Limb (tissue), 2 donors: ENCODE measurements around the gene ACKR4.
"Not testable (repeated sequence)": the region's sequence is repeated elsewhere in the genome, so short reads cannot be mapped to it uniquely, and the experiment has no call there.

ENCODE experiments used
- DNase-seq, 2 donors: peaks; one replicate each; pipeline ENCODE4 v3.0.0-alpha.2; 2016; ENCODE audit errors: extremely low spot score in 2 of 2

ACKR4 gene

GRCh38 chr3:132596816-132597433 lies at the start of gene ACKR4:
ACKR4 (plus strand) TSS chr3:132597270; CDS start chr3:132600398, 3,128 bp downstream.
- DNase-seq = no peak

GRCh38 chr3:132549169-132549568 lies 47.9 kb upstream of the ACKR4 start:
- no peak for DNase-seq

DNA sequence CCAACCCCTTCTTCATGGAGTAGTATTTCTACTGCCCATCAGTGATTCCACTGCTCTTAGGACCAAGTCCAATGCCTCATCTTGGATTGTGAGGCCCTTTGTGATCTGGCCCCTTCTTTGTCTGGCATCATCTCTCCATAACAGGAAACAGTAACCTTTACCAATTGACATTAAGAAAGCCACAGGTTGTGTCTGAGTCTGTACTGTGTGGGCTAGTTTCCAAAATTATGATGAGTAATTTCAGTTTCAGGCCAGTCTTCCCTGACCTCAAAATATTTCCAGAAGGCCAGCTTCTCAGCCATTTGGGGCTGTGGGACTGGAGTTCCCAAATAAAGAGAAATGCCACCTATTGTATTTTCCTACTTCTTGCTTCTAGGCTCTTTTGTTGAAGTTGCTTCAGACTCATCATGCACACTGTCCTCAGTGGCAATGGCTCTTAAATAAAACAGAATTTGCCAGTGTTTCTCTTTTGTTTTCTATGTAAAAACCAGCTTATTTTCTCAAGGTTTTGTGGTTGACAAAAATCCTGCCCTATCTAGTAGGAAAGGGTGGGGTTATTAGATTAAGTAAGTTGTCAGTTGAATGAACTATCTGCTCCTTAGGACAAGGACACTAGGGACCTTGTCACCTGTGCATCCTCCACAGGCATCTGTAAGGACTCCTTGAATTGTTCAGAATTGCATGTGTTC lies 47.0 kb upstream of the ACKR4 start:
- no peak for DNase-seq

GRCh38 chr3:132550579-132551305 lies 46.3 kb upstream of the ACKR4 start:
- DNase-seq = no peak

DNA sequence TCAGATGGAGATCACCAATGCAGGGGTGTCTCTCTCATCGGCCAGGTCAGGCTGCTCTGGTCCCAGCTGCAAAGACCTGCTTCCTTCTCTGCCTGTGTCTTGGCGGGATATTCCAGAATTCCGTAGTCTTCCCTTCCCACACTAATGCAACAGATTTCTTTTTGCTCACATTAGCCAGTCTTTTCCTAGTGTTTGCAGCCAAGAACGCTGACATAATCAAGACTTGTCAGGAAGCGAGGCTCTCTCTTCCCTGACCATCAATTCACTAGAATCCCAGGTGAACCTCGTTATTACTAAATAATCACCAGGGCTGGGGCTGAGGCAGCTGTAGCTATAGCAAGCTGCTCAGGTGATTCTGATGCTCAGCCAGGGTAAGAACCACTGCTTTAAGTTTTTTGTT lies 43.2 kb upstream of the ACKR4 start:
- no peak for DNase-seq

DNA sequence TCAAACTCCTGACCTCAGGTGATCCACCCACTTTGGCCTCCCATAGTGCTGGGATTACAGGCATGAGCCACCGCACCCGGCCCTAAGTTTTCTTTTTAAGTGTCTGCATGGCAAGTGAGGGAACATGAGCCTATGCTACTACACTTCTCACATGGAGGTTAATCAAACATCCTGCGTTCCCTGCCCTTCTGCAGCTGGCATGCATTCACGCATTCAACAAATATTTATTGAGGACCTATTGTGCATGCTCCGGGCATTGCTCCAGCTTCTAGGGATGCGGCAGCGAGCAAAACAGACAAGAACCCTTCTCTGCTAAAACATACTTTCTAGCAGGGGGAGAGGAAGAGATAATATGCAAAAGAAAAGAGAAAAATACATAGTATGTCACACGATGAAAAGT lies 42.6 kb upstream of the ACKR4 start:
- no peak for DNase-seq

GRCh38 chr3:132555306-132556035 lies 41.6 kb upstream of the ACKR4 start:
- no peak for DNase-seq

DNA sequence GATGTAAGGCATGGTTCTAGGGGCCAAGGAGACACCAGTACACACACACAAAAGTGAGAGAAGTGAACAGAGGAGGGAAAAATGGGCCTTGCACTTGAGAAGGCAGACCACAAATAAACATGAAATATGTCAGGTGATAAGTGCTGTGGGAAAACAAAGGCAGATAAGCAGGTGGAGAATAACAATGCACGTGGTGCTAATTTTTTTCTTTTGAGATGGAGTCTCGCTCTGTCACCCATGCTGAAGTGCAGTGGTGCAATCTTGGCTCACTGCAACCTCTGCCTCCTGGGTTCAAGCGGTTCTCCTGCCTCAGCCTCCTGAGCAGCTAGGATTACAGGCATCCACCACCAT lies 41.1 kb upstream of the ACKR4 start:
- DNase-seq = not testable (repeated sequence)

GRCh38 chr3:132556508-132557159 lies 40.4 kb upstream of the ACKR4 start:
- DNase-seq = no peak

DNA sequence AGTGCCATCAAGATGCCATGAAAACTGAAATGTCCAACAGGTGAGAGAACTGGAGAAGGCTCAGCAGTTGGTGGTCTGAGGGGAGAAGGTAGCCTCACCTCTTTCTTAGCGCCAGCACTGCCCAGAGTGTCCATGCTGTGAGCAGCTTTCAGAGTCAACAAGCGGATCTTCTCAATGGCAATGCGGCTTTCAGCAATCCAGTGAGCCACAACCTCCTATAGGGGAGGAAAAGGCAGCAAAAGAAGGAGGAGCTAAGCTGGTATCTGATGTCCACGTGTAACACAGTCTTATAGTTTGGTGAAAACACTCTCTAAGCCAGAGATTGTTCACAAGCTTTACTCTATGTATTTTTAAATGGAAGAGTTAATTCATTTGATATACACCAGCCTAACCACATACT lies 36.1 kb upstream of the ACKR4 start:
- DNase-seq = no peak

DNA sequence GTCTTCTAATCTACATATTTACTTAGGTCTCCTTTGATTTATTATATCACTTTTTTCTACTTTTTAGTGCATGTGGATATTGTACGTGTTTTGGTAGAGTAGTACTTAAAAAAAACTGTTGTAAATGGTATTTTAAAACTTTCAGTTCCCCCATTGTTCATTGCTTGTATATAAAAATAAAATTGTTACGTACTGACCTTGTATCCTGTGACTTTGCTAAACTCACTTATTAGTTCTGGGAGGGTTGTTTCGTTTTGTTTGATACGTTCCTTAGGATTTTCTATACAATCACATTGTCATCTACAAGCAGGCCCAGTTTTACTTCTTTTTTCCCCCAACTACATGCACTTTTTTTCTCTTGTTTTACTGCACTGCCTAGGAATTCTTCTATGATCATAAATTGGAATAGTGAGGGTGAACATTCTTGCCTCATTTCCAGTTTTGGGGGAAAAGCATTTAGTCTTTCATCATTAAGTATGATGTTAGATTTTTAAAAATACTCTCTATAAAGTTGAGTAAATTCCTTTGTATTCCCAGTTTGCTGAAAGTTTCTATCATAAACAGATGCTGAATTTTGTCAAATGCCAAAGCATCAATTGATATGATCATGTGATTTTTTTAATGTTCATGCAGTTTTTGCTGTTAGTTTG lies 33.5 kb upstream of the ACKR4 start:
- peak in 1 of 2 donors; percentile 61 for DNase-seq

DNA sequence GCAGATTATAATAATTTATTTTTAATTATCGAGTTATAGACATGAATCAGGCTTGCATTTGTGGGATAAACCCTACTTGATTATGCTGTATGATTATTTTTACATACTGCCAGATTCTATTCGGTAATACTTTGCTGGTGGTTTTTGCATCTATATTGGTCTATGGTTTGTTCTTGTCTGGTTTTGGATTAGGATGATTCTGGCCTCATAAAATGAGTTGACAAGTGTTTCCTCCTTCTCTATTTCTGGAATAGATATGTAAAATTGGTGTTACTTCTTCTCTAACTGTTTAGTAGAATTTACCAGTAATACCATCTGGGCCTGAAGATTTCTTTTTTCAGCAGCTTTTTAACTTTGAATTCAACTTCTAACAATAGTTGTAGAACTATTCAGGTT lies 33.0 kb upstream of the ACKR4 start:
- DNase-seq = no peak

DNA sequence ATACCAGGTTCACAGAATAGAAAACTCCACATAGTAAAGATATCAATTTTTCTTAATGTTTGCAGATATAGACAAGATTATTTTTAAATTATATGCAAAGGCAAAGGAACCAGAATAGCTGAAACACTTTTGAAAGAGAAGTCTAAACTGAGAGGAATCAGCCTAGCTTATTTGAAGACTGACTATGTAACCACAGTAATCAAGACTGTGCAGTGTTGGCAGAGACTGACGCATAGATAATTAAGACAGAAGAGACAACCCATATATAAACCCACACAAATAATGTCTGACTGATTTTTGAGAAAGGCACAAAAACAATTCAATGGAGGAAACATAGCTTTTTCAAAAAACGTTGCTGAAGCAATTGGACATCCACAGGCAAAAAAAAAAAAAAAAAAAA lies 28.6 kb upstream of the ACKR4 start:
- DNase-seq = no peak

DNA sequence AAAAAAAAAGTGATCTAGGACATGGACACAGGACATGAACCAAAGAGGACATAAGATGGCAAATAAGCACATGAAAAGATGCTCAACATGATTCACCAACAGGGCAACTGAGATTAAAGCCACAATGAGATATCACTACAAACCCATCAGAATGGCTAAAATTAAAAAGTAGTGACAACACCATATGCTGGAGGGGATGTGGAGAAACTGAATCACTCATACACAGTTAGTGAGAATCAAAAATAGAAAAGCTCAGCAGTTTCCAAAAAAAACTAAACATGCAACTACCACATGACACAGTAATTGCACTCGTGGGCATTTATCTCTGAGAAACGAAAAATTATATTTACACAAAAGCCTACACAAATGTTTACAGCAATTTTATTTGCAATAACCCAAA lies 27.9 kb upstream of the ACKR4 start:
- no peak for DNase-seq

DNA sequence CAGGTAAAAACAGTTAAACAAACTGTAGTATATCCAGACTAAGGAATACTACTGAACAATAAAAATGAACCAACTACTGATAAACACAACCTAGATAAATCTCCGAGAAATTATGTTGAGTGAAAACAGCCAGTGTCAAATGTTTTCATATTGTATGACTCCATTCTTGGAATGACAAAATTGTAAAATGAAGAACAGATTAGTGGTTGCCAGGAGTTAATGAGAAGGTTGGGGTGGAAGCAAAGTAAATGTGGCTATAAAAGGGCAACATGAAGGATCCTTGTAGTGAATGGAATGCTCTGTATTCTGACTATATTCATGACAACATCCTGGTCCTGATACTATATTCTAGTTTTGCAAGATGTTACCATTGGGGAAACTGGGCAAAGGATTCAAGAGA lies 27.5 kb upstream of the ACKR4 start:
- DNase-seq = no peak

DNA sequence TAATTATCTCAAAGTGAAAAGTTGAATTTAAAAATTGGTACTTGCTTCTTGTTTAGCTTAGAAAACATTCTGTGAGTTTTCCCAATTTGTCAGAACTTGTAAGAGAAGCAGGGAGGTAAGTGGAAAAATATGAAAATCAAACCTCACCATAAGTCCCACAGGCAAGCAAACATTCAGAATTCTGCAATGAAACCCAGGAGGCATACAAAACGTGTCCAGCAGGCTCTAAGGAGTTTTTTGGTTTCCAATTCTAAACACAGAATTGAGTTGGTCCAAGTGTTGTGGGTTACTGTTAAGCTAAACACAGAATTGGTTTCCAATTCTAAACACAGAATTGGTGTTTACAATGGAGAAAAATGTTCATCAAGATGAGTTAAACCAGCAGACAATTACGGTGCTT lies 27.1 kb upstream of the ACKR4 start:
- no peak for DNase-seq

- peak in 1 of 2 donors; percentile 52 for DNase-seq
These were observed 23.3 kb upstream of the ACKR4 start for GRCh38 chr3:132573797-132574211.

DNA sequence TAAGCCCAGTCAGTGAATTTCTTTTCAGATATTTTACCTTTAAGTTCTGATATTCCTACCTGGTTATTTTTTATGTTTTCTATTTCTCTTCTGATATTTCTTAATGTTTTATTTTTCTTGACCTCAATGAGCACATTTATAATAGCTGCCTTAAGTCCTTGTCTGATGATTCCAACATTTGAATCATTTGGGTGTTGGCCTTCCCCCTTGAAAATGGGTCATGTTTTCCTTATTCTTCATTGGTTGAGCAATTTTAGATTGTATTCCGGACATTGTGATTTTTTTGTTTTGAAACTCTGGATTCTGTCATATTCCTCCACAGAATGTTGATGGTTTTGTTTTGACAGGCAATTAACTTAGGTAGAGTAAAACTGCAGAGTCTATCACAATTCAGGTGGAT lies 9.7 kb upstream of the ACKR4 start:
- DNase-seq = no peak

DNA sequence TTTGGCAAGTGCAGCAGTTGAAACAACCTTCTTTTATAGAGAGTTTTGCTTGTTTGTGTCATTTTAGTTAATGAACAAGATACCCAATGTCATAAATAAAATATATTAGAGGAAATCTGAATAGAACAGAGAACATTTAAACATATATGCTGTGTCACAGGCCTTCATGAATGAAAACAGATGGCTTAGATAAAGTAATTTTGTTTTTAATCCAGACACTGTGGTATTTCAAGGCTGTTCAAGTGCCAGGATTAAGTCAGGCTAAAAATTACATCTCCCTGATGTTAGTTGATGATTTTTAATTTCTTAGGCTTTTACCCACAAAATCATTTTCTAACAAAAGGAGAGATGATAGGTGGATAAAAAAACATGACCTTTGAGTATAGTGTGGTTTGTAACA lies 4.9 kb upstream of the ACKR4 start:
- no peak for DNase-seq

GRCh38 chr3:132593241-132593946 lies 3.7 kb upstream of the ACKR4 start:
- DNase-seq = no peak

DNA sequence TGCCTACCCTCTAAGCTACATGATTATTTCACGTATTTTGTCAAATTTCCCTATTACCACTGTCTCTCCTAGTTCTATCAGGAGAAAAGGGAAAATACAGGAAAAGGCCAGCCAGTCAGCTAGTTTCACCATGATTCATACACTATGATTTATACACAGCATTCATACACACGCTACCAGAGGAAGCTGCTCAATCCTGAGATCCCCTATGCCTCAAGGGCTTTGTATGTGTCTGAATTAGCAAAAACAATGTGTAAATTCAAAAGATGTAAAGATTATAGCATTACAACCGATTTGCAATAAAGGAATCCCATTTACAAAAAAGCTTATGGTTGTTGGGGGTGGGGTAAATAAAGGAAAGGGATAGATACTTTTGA lies 3.1 kb upstream of the ACKR4 start:
- DNase-seq = no peak
